HCT116 (cell line): Measurements from ENCODE around the gene C1orf52. TPM values are rescaled to one million over a fixed set of nuclear protein-coding genes. Genes with fewer than 3 reads are reported as not detected.

Experiments used
- ATAC-seq: fragments of 200-7000 bp; cut with Tn5 transposase; 2 replicates; pipeline ENCODE4 v1.9.1; 2020; ENCODE audit warnings: mild to moderate bottlenecking, moderate library complexity
- BruUV-seq: library from RNA; stranded (reverse); fragments of 400-500 nt; replicated peaks from 2 replicates; lab custom pipeline; 2021; lab: Mats Ljungman, UMichigan
- CTCF ChIA-PET: fragments of 300-600 bp; sonication (Branson Sonifier 250); formaldehyde crosslinking; loops from one replicate; lab custom pipeline; 2021; ENCODE audit warnings: antibody characterized with exemption; lab: Charles Lee
- POLR2A ChIA-PET: fragments of 300-600, 350-600 bp; sonication (Branson Sonifier 250); formaldehyde crosslinking; loops from one replicate; lab custom pipeline; 2021; ENCODE audit warnings: antibody characterized with exemption; lab: Charles Lee
- RAD21 ChIA-PET, 2 experiments: fragments of 300-600 bp; sonication (Branson Sonifier 250); formaldehyde crosslinking; loops; one replicate each; lab custom pipeline; 2023; ENCODE audit warnings: low total read pairs in 2 of 2; ENCODE audit not compliant: uncharacterized antibody in 2 of 2, unreplicated experiment in 2 of 2, low non-redundant PET in 1 of 2; lab: Charles Lee
- DNase-seq: peaks from one replicate; pipeline ENCODE4 v3.0.0-alpha.2; 2010; ENCODE audit warnings: low read depth, low spot score
- H2AFZ ChIP-seq: fragments of 200-600 bp; shearing (Covaris generic), sonication (generic); 2 replicates; pipeline ENCODE4 v1.6.1; 2017; ENCODE audit warnings: low read depth, mixed run types, mixed read lengths, antibody characterized with exemption, low read length; ENCODE audit not compliant: poor library complexity, severe bottlenecking
- H3K27ac ChIP-seq: 2 replicates; pipeline ENCODE4 v1.5.1; 2012; ENCODE audit warnings: low read depth, low read length
- H3K27me3 ChIP-seq: fragments of 200-600 bp; sonication (generic); 2 replicates; pipeline ENCODE4 v1.6.1; 2016; ENCODE audit warnings: mixed run types, low read length, mixed read lengths; ENCODE audit not compliant: insufficient read depth
- H3K36me3 ChIP-seq, 2 experiments: fragments of 200-500 bp in 1 of 2; fragments of 200-600 bp in 1 of 2; sonication (Bioruptor generic) in 1 of 2; sonication (generic) in 1 of 2; 2 replicates each; pipeline versions ENCODE4 v1.5.1 to v1.6.1; 2014 to 2016; ENCODE audit warnings: low read length in 2 of 2, inconsistent platforms in 1 of 2, mixed read lengths in 1 of 2, mixed run types in 1 of 2; ENCODE audit not compliant: insufficient read depth in 2 of 2, control insufficient read depth in 1 of 2
- H3K4me1 ChIP-seq, 2 experiments: fragments of 200-600 bp in 1 of 2; sonication (generic) in 1 of 2; 2 replicates each; pipeline versions ENCODE4 v1.5.1 to v1.6.1; 2012 to 2017; ENCODE audit warnings: low read length in 2 of 2, inconsistent platforms in 1 of 2, mild to moderate bottlenecking in 1 of 2, mixed read lengths in 1 of 2, mixed run types in 1 of 2, moderate library complexity in 1 of 2; ENCODE audit not compliant: insufficient read depth in 2 of 2, control insufficient read depth in 1 of 2
- H3K4me2 ChIP-seq: fragments of 200-600 bp; sonication (generic); 2 replicates; pipeline ENCODE4 v1.6.1; 2017; ENCODE audit warnings: mixed run types, low read length, mixed read lengths
- H3K4me3 ChIP-seq, 2 experiments: fragments of 200-600 bp in 1 of 2; sonication (generic) in 1 of 2; replicated peaks in 1 of 2; 2 replicates each; pipeline ENCODE4 v1.5.1; 2011 to 2016; ENCODE audit warnings: low read length in 2 of 2, control low read depth in 1 of 2, low read depth in 1 of 2, mild to moderate bottlenecking in 1 of 2, mixed read lengths in 1 of 2, mixed run types in 1 of 2
- H3K79me2 ChIP-seq: fragments of 200-600 bp; sonication (generic); 2 replicates; pipeline ENCODE4 v1.6.1; 2017; ENCODE audit warnings: mild to moderate bottlenecking, mixed run types, low read length, moderate library complexity, mixed read lengths; ENCODE audit not compliant: insufficient read depth
- H3K9ac ChIP-seq: fragments of 200-600 bp; sonication (generic); 2 replicates; pipeline ENCODE4 v1.6.1; 2016; ENCODE audit warnings: low read length, mixed read lengths
- H3K9me2 ChIP-seq: fragments of 200-600 bp; sonication (generic), shearing (Covaris generic); 2 replicates; pipeline ENCODE4 v1.6.1; 2017; ENCODE audit warnings: mixed run types, mild to moderate bottlenecking, moderate library complexity; ENCODE audit not compliant: insufficient read depth
- H3K9me3 ChIP-seq, 2 experiments: fragments of 200-500 bp in 1 of 2; fragments of 200-600 bp in 1 of 2; sonication (Bioruptor generic) in 1 of 2; sonication (generic) in 1 of 2; 2 replicates each; pipeline ENCODE4 v1.6.1; 2014 to 2017; ENCODE audit warnings: low read length in 2 of 2, mixed read lengths in 2 of 2, inconsistent platforms in 1 of 2, low read depth in 1 of 2, mild to moderate bottlenecking in 1 of 2, mixed run types in 1 of 2, moderate library complexity in 1 of 2; ENCODE audit not compliant: control insufficient read depth in 1 of 2, insufficient read depth in 1 of 2
- H4K20me1 ChIP-seq: fragments of 200-600 bp; sonication (generic), shearing (Covaris generic); 2 replicates; pipeline ENCODE4 v1.6.1; 2017; ENCODE audit warnings: mixed run types, mild to moderate bottlenecking, moderate library complexity; ENCODE audit not compliant: insufficient read depth
- ATF3 ChIP-seq: IDR thresholded peaks from 2 replicates; pipeline ENCODE4 v1.6.1; 2012
- CEBPB ChIP-seq: IDR thresholded peaks from 2 replicates; pipeline ENCODE4 v1.6.1; 2012; ENCODE audit warnings: low read depth
- ELF1 ChIP-seq: IDR thresholded peaks from 2 replicates; pipeline ENCODE4 v1.6.1; 2012; ENCODE audit warnings: low read depth, borderline replicate concordance
- EZH2 ChIP-seq: fragments of 200-600 bp; sonication (generic); IDR thresholded peaks from 2 replicates; pipeline ENCODE4 v1.6.1; 2017; ENCODE audit warnings: antibody characterized with exemption, mixed run types
- FOSL1 ChIP-seq: IDR thresholded peaks from 2 replicates; pipeline ENCODE4 v1.6.1; 2012; ENCODE audit warnings: low read depth
- JUND ChIP-seq: IDR thresholded peaks from 2 replicates; pipeline ENCODE4 v1.6.1; 2012
- POLR2AphosphoS5 ChIP-seq: IDR thresholded peaks from 2 replicates; pipeline ENCODE4 v1.6.1; 2011; ENCODE audit warnings: mild to moderate bottlenecking, low read depth, low read length, moderate library complexity
- RAD21 ChIP-seq: IDR thresholded peaks from 2 replicates; pipeline ENCODE4 v1.6.1; 2012; ENCODE audit warnings: low read depth, mild to moderate bottlenecking
- TCF7L2 ChIP-seq: IDR thresholded peaks from 2 replicates; pipeline ENCODE4 v1.7.0; 2011; ENCODE audit warnings: borderline replicate concordance, inconsistent platforms; ENCODE audit not compliant: insufficient read depth, insufficient read length; ENCODE audit errors: extremely low read depth
- YY1 ChIP-seq: IDR thresholded peaks from 2 replicates; pipeline ENCODE4 v1.6.1; 2011; ENCODE audit warnings: low read length, low read depth, moderate library complexity, mild to moderate bottlenecking; ENCODE audit not compliant: insufficient replicate concordance; ENCODE audit errors: extremely low read depth
- ZFX ChIP-seq: fragments of 450-650 bp; IDR thresholded peaks from 2 replicates; pipeline ENCODE4 v1.6.1; 2017
- intact Hi-C: fragments of 100-400 bp; cut with micrococcal nuclease; formaldehyde crosslinking; loops from 2 replicates; pipeline ENCODE4 v1.10.0; 2022
- total RNA-seq: library from RNA; stranded (reverse); gene quantifications from one replicate; pipeline ENCODE4 v1.2.1, GENCODE V29; 2021; ENCODE audit not compliant: unreplicated experiment
- TF ChIP-seq, protein P1 (sequence below): IDR thresholded peaks from 2 replicates; pipeline ENCODE4 v1.6.1; 2011; ENCODE audit warnings: mild to moderate bottlenecking, low read length, moderate library complexity; ENCODE audit not compliant: insufficient replicate concordance; ENCODE audit errors: extremely low read depth
- TF ChIP-seq, protein P2 (sequence below): IDR thresholded peaks from 2 replicates; pipeline ENCODE4 v1.6.1; 2012
- TF ChIP-seq, protein P3 (sequence below): IDR thresholded peaks from 2 replicates; pipeline ENCODE4 v1.6.1; 2012; ENCODE audit warnings: low read depth

Gene C1orf52
- total RNA-seq, 1 experiment from 2014 or later = 23.3 TPM

GRCh38 chr1:85295654-85296053, 36.2 kb upstream of the C1orf52 start:
- ChIA-PET CTCF (no interaction called here), POLR2A (interaction anchor here (1.4 kb wide), 1 partner anchor 19 kb away, joined by 3 read pairs; the partner anchor contains the start of gene BCL10), RAD21 (no interaction called here)
- Histone ChIP-seq H4K20me1 (no peaks in the 10 kb centered on the region), H2AFZ (no peak overlapping the region), H3K4me2 (peak overlapping the region; percentile 39), H3K36me3 (no peaks in the 10 kb centered on the region), H3K4me1 (peaks cover 30 to 63% of the 10 kb centered on the region in 2 experiments), H3K9me3 (no peaks in the 10 kb centered on the region), H3K79me2 (no peaks in the 10 kb centered on the region), H3K9ac (no peak overlapping the region), H3K27me3 (no peaks in the 10 kb centered on the region; the same call in 1 of the 2 replicates), H3K9me2 (no peaks in the 10 kb centered on the region), H3K4me3 (no peak overlapping the region), H3K27ac (no peak overlapping the region)
- BruUV-seq = no TSS peak
- no peak for TF ChIP-seq ELF1
- TF ChIP-seq ZFX = no peak
- TF ChIP-seq JUND = no peak
- no peak for TF ChIP-seq ATF3
- TF ChIP-seq YY1 = no peak
- TF ChIP-seq CEBPB = no peak
- no peak for TF ChIP-seq RAD21
- no peak for TF ChIP-seq POLR2AphosphoS5
- TF ChIP-seq FOSL1 = no peak
- DNase-seq (no peak), ATAC-seq (no peak)
- intact Hi-C loops = no loop called here

- Histone ChIP-seq H3K27me3 (no peaks in the 10 kb centered on the region; the same call in 1 of the 2 replicates), H3K4me3 (no peak overlapping the region), H3K27ac (no peak overlapping the region), H3K36me3 (no peaks in the 10 kb centered on the region), H3K4me1 (peaks cover 33 to 70% of the 10 kb centered on the region in 2 experiments), H3K79me2 (no peaks in the 10 kb centered on the region), H4K20me1 (no peaks in the 10 kb centered on the region), H3K9ac (no peak overlapping the region), H3K9me2 (no peaks in the 10 kb centered on the region), H3K9me3 (no peaks in the 10 kb centered on the region), H2AFZ (no peak overlapping the region), H3K4me2 (peak overlapping the region; percentile 39)
- intact Hi-C loops = no loop called here
- ATAC-seq = peak; percentile 32; the same call in 1 of the 2 replicates
- CTCF ChIA-PET = no interaction called here
- no TSS peak for BruUV-seq
- POLR2A ChIA-PET = interaction anchor here (1.4 kb wide), 1 partner anchor 19 kb away, joined by 3 read pairs; the partner anchor contains the start of gene BCL10
- RAD21 ChIA-PET = no interaction called here
- peak; percentile 59 for DNase-seq
- TF ChIP-seq RAD21 (no peak), ATF3 (no peak), CEBPB (0 out of 2 replicates have a peak, but pooled peaks have one; percentile 51), TCF7L2 (no peak), JUND (peak; percentile 92), EZH2 (no peak)
- TF ChIP-seq, protein P1, sequence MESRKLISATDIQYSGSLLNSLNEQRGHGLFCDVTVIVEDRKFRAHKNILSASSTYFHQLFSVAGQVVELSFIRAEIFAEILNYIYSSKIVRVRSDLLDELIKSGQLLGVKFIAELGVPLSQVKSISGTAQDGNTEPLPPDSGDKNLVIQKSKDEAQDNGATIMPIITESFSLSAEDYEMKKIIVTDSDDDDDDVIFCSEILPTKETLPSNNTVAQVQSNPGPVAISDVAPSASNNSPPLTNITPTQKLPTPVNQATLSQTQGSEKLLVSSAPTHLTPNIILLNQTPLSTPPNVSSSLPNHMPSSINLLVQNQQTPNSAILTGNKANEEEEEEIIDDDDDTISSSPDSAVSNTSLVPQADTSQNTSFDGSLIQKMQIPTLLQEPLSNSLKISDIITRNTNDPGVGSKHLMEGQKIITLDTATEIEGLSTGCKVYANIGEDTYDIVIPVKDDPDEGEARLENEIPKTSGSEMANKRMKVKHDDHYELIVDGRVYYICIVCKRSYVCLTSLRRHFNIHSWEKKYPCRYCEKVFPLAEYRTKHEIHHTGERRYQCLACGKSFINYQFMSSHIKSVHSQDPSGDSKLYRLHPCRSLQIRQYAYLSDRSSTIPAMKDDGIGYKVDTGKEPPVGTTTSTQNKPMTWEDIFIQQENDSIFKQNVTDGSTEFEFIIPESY = no peak
- TF ChIP-seq, protein P2, sequence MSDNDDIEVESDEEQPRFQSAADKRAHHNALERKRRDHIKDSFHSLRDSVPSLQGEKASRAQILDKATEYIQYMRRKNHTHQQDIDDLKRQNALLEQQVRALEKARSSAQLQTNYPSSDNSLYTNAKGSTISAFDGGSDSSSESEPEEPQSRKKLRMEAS = peak; percentile 61
- TF ChIP-seq, protein P3, sequence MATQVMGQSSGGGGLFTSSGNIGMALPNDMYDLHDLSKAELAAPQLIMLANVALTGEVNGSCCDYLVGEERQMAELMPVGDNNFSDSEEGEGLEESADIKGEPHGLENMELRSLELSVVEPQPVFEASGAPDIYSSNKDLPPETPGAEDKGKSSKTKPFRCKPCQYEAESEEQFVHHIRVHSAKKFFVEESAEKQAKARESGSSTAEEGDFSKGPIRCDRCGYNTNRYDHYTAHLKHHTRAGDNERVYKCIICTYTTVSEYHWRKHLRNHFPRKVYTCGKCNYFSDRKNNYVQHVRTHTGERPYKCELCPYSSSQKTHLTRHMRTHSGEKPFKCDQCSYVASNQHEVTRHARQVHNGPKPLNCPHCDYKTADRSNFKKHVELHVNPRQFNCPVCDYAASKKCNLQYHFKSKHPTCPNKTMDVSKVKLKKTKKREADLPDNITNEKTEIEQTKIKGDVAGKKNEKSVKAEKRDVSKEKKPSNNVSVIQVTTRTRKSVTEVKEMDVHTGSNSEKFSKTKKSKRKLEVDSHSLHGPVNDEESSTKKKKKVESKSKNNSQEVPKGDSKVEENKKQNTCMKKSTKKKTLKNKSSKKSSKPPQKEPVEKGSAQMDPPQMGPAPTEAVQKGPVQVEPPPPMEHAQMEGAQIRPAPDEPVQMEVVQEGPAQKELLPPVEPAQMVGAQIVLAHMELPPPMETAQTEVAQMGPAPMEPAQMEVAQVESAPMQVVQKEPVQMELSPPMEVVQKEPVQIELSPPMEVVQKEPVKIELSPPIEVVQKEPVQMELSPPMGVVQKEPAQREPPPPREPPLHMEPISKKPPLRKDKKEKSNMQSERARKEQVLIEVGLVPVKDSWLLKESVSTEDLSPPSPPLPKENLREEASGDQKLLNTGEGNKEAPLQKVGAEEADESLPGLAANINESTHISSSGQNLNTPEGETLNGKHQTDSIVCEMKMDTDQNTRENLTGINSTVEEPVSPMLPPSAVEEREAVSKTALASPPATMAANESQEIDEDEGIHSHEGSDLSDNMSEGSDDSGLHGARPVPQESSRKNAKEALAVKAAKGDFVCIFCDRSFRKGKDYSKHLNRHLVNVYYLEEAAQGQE = no peak
These were observed 35.6 kb upstream of the C1orf52 start for GRCh38 chr1:85295006-85295431.
